ENCODE data around the gene CLIC3. TPM values are rescaled to one million over a fixed set of nuclear protein-coding genes. Genes with fewer than 3 reads are reported as not detected.

Gene CLIC3
- total RNA-seq = 100 to 1,000 TPM in 1 of 4 donors, 10 to 100 TPM in 2, 1 to 10 TPM in 1; 1.2 to 120 (median 38.0) TPM

GRCh38 chr9:136996361-136997292, at the start of gene CLIC3:
CLIC3 (minus strand) TSS chr9:136996568; CDS start chr9:136996543, 25 bp downstream.
- Histone ChIP-seq H3K27me3 (no peaks in the 10 kb centered on the region), H3K4me1 (peaks cover 0 to 75% (median 61%) of the 10 kb centered on the region in 4 donors), H3K9me3 (no peaks in the 10 kb centered on the region), H3K27ac (peak within 1 kb of the TSS; percentile 52 to 89 (median 70)), H3K4me3 (peak within 1 kb of the TSS; percentile 1 to 38 (median 26)), H3K36me3 (peaks cover 0 to 15% (median 0%) of the 10 kb centered on the region in 3 donors)
- TF ChIP-seq POLR2A (IDR thresholded peaks at IDR 0.05) (no peak), CTCF (IDR thresholded peaks at IDR 0.05) (no peak), EP300 (IDR thresholded peaks at IDR 0.05) (no peak)
- 21 to 34% methylated on average over 23 to 29 of the region's 35 CpGs for WGBS, 2 donors
- no peak for DNase-seq (ENCODE audit: low spot score in 2 of 2)

GRCh38 chr9:137045294-137046087, 49.1 kb upstream of the CLIC3 start:
- DNase-seq (ENCODE audit: low spot score in 2 of 2) = no peak
- no peaks in the 10 kb centered on the region for H3K9me3 ChIP-seq
- peaks cover 0 to 19% of the 10 kb centered on the region in 2 donors for H3K27me3 ChIP-seq
- peaks cover 0 to 16% (median 0%) of the 10 kb centered on the region in 3 donors for H3K36me3 ChIP-seq
- TF ChIP-seq CTCF (IDR thresholded peaks at IDR 0.05) (no peak), POLR2A (IDR thresholded peaks at IDR 0.05) (no peak), EP300 (IDR thresholded peaks at IDR 0.05) (no peak)
- H3K4me1 ChIP-seq = peaks cover 0 to 54% (median 25%) of the 10 kb centered on the region in 4 donors
- peak overlapping the region in 3 of 4 donors; percentile 20 to 75 (median 51) for H3K27ac ChIP-seq
- H3K4me3 ChIP-seq = peak overlapping the region; percentile 25 to 76 (median 60)
- 1 to 2% methylated on average over 17 to 29 of the region's 96 CpGs for WGBS, 2 donors

GRCh38 chr9:137044502-137045177, 48.3 kb upstream of the CLIC3 start:
- 24 to 31% methylated on average over 6 to 18 of the region's 18 CpGs for WGBS, 2 donors
- no peaks in the 10 kb centered on the region for H3K9me3 ChIP-seq
- peaks cover 0 to 52% (median 25%) of the 10 kb centered on the region in 4 donors for H3K4me1 ChIP-seq
- peaks cover 0 to 25% (median 0%) of the 10 kb centered on the region in 3 donors for H3K36me3 ChIP-seq
- no peak for DNase-seq (ENCODE audit: low spot score in 2 of 2)
- peak overlapping the region in 2 of 4 donors; percentile 45 to 75 for H3K27ac ChIP-seq
- TF ChIP-seq EP300 (IDR thresholded peaks at IDR 0.05) = no peak
- no peak for TF ChIP-seq CTCF (IDR thresholded peaks at IDR 0.05)
- no peak for TF ChIP-seq POLR2A (IDR thresholded peaks at IDR 0.05)
- peak overlapping the region; percentile 25 to 76 (median 54) for H3K4me3 ChIP-seq
- peaks cover 0 to 17% of the 10 kb centered on the region in 2 donors for H3K27me3 ChIP-seq

- WGBS, 2 donors = 38 to 72% methylated on average over 4 to 12 of the region's 12 CpGs
- H3K27ac ChIP-seq = peak overlapping the region in 1 of 4 donors; percentile 67
- no peak for DNase-seq (ENCODE audit: low spot score in 2 of 2)
- H3K9me3 ChIP-seq = no peaks in the 10 kb centered on the region
- H3K4me1 ChIP-seq = peaks cover 0 to 46% (median 24%) of the 10 kb centered on the region in 4 donors
- H3K27me3 ChIP-seq = peaks cover 0 to 11% of the 10 kb centered on the region in 2 donors
- TF ChIP-seq CTCF (IDR thresholded peaks at IDR 0.05) (no peak), POLR2A (IDR thresholded peaks at IDR 0.05) (no peak), EP300 (IDR thresholded peaks at IDR 0.05) (no peak)
- peak overlapping the region in 1 of 4 donors; percentile 76 for H3K4me3 ChIP-seq
- H3K36me3 ChIP-seq = peaks cover 0 to 31% (median 0%) of the 10 kb centered on the region in 3 donors
Measured at GRCh38 chr9:137044037-137044436, 47.7 kb upstream of the CLIC3 start.
